AML-193 (cell line): ENCODE data around the gene PCNX2.

Experiments used
- DNase-seq, 2 experiments: peaks; one replicate each; lab custom pipeline; 2025; lab: John Stamatoyannopoulos, UW

Gene PCNX2

DNA sequence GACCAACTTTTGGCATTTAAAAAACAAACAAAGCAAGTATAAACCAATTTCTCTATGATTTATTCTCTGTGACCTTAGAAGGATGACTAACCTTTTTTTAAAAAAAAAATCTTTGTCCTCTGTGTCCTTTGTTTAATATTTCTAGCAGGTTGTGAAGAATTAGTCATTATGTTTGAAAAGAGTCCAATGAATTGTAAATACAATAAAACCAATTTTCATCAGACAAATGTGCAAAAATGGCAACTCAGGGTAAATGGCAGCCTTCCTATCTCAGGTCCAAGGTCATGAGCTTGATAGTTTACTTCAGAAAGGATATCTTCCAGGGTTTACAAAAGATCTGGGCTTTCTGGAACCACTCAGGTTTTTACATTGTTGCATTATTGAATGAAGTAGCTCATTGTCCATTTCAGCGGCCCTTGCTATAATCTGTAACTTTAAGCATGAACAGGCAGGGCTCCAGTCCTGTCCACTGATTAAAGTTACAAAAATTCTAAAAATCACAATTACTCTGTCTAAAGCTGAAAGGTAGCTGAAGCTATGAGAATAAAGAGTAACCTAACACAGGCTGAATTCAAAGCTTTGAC is 20.3 kb upstream of the PCNX2 start:
- DNase-seq: no peak

DNA sequence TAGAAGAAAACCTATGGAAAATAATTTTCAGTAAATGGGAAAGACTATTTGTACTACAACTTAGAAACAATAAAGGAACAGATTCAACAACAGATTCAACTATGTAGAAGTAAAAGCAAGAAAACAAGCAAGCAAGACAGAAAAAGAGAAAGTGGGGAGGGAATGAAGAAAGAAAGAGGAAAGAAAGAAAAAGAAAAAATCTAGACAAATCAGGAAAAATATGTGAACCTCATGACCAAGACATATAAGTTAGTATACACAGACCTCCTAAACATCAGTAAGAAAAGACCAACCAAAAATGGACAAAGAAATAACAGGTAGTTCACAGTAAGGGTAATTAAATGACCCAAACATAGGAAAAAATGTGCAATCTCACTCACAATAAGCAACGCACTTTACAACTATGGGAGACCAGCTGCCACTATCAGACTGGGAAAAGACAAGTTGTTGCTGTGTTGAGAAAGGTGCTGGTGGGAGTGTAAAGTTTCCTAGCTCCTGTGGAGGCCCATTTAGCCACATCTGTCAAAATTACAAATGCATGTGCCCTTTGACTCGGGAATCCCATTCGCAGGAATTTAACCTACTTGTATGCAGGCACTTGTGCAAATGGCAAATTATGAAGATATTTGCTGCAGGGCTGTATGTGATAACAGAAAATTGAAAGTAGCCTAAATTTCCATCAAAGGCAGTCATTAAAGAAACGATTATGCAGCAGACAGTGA is 18.1 kb upstream of the PCNX2 start:
- DNase-seq: no peak

DNA sequence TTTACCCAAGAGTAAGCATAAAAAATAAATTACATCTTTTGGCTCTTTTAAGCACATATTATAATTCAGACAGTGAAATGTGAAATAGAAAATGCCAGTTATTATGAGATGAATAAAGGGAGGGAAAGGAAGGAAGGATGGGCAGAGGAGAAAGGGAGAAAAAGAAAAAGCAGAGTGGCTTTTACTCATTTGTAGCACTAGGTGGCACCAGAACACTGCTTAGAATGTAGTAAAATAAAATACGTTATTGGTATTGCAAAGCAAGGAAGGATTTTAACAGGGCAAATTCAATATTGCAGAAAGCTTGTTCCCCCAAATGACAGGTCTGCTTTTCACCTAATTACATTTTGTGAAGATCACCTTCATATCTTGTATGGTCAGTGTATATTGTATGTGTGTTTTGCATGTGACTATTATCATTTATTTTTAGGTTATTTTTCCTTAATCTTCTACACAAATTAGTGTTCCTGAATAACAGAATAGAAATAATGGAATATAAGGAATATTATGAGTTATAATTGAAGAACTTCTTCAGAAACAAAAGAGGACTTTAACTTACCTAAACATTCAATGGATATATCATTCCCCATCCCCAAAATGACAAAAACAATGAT is 9.1 kb upstream of the PCNX2 start:
- peak; percentile 67 to 68 for DNase-seq

DNA sequence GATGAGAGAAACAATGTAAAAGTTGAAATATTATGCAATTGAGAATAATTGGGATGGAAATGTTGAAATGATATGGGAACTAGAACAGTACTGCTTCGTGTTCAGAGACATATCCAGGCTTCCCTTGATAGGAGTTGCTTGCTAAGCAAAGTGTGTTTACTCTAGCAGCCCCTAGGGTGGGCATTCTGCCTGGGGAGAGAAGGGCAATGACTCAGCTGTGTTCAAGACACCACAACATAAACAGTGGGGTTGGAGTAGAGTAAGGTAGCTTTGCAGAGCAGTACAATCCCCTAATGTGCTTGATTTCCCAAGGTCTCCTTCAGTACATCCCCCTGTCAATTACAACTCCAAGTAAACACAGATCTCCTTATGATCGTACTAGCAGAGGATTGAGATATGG is 4.8 kb upstream of the PCNX2 start:
- no peak for DNase-seq

DNA sequence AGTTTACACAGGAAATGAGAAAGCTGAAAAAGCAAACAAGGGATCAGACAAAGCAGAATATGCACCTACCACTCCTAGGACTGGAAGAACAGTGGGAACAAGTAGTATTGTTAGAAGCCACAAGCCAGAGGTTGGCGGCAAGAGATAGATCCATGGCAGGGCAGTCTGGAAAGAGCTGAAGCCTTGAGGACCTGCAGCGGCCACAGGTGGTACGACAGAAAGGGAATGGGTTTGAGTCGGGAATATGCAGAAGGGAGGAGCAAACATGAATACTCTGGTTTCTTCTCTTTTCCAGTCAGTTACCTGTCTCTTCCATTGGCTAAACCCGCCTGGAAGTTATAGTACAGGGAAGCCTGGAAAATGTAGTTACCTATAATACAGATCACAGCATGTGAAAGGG is 3.9 kb upstream of the PCNX2 start:
- DNase-seq: no peak

DNA sequence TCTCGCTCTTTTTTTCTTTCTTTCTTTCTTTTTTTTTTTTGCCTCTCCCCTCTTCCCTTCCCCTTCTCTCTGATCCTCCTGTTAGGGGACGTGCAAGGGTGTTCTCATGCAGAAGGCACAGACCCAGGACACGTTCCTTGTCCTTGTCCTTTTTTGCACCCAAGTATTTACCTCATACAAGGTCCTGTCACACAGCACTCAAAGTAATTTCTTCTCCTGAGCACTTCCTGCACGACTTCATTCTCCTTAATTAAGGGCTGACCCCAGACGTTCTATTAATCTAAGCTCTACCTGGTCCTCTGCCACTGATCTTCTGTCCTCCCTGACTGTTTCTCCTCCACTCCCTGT is 424 bp upstream of the PCNX2 start:
- no peak for DNase-seq

DNA sequence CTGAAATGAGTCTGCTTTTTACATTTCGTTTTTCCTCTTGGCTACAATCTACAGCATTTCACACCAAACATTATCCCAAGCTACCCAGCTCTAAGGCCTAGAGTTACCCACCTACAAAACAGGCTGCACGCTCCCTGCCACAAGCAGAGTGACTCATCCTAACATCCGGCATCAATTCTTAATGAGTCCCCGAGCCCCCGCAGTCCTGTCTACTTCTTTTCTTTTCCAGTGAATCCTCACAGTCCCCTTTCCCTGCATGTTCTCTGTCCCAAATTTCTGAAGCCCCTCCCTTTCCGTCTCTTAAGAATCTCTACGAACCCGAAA is 650 bp downstream of the PCNX2 start:
- DNase-seq: peak; percentile 10 to 34

DNA sequence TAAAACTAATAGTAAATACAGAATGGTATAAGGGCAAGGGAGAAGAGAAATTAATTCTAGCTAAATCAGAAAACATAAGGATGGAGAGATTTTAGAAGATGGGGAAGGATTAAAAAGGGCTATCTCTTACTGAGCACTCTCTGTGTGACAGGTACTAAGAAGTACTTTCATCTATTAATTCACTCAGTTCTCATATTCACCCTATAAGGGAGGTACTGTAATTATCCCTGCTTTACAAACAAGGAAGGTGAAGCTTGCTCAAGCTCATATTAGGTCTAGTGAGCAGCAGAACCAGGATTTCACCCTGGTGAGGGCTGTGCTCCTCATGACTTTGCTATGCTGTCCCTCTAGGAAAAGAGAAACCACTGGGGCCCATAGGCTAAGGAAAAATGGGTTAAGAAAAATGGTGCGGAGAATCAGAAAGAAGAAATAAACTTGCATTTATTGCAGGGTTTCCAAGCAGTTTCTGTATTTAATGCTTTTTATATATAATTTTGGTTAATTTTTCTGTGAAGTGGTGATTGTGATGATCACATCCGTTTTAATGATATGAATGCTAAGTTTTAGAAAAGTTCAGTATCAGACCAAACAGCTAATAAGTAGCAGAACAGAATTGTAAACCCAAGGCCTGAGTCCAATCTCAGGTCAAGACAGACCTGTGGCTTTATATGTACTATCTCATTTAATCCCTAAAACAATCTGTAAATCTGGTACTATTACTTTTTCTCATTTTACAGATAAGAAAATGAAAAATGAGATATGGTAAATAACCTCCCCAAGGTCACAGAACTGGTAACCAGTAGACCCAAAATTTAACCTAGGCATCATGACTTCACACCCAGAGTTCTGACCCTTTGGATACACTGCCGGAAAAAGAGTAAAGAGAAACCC is 1.7 kb downstream of the PCNX2 start:
- DNase-seq: no peak

DNA sequence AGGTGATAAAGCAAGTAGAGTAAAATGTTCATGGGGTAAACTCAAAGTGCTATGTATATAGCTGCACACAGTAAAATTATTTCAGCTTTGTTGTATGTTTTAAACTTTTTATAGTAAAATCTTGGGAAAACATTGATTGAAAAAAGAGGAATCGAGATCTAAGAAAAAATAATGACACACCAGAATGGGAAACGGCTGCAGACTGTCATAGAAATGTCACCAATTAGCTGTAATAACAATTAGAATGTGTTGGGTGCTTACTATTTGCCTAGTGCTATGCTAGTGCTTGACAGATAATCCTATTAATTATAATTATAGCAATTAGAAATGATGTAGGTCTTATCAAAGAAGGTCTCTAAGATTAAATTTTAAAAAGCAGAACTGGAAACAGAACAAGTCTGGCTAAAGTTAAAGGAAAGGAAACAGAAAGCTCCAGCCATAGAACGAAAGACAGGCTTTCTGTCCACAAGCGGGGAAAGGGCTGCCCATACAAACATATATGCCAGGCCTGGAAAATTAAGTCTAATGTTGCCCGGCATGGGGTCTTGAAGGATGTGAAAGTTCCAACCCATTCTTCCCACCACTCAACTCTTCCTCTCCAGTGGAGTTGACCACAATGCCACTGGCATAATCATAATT is 5.0 kb downstream of the PCNX2 start:
- DNase-seq: no peak

DNA sequence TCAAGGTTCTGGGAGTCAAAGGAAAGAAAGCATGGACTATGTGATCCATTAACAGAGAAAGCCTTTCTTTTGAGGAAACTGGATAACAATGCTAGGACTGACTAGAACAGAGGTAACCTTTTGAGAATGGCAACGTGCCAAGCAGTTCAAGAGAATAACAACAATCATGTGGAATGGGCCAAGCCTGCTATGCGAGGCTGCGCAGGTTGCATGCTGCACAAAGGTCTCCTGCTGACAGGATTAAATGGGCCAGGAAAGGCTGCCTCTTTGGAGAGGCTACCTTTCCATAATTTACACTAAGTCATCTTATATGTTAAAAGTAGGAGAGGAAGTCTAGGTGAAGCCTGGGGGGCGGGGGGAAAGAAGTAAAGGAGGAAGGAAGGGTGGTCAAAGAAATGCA is 5.8 kb downstream of the PCNX2 start:
- no peak for DNase-seq

DNA sequence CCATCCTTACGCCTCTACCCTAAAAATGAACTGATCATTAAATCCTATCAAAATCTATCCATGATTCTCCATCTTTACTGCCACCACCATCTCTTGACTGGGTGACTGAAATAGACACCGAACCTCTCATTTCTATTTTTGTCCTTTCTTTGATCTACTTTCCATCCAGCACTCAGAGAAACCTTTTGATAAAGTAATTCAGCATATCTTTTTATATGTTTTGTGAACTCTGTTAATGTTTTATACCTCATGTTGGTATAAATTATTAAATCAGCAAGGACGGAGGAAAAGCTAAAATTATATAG is 13.0 kb downstream of the PCNX2 start:
- no peak for DNase-seq

DNA sequence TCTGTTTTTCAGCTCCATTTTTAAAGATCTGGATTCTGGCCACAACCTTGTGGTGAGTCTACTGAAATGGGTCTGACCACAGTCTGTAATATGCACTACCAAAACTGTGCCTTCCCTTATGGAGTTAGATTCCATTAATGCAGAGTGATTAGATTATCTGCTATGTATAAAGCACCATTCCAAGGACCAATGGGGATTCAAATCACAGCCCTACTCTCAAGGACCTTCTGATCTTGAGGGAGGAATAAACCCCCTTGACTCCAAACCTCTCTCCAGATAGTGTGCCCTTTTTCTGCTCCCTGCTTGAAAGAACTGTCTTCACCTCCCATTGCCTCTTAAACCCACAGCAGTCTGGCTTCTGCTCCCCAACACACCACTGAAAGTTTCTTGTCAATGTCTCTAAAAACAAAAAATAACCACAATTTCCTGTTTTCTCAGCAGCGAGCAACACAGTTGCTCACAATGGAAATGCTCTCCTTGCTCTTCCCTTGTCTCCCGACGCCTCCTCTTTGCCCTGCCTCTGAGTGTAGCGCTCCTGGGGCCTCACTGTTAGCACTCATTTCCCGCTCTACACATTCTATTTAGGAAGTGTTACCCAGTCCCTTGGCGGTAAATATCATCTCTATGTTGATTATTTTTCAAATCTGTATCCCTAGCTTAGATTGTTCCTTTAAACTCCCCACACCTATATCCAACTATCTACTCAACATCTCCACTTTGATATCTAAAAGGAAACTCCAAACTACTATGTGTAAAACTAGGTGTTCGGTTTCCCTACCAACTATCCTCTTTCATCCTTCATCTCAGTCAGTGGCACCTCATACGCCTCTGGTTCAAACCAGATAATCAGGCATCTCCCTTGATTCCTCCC is 13.6 kb downstream of the PCNX2 start:
- DNase-seq: no peak

DNA sequence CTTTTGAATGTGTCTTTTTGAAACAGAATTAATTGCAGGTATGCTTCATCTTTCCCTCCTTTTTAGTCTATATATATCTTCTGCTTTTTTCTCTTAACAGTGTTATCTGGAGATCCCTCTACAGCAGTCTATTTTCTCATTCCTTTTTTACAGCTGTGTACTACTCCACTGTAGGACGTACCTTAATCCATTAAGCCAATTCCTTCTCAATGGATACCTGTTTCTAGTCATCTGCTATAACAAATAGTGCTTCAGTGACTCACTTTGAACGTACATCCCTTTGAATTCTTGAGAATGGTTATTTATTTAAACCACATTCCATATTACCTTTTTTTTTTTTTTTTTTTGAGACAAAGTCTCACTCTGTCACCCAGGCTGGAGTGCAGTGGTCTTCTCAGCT is 15.6 kb downstream of the PCNX2 start:
- no peak for DNase-seq

DNA sequence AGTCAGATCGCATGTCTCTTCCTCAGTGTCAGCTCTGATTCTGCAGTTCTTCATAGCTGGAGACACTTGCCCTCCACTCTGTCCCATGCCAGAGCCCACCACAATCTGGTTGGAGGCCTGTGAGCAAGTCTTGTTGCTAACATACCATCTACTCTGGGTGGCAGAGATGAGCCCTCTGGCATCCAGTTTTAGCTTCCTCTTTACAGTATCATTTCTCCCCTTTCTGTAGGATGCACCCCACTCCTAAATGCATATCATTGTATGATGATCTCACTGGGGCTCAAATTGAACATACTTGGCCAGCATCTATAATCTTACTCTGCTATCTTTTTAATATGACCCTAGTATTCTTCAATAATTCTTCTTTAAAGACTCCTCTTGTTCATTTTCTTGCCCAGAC is 16.9 kb downstream of the PCNX2 start:
- no peak for DNase-seq

DNA sequence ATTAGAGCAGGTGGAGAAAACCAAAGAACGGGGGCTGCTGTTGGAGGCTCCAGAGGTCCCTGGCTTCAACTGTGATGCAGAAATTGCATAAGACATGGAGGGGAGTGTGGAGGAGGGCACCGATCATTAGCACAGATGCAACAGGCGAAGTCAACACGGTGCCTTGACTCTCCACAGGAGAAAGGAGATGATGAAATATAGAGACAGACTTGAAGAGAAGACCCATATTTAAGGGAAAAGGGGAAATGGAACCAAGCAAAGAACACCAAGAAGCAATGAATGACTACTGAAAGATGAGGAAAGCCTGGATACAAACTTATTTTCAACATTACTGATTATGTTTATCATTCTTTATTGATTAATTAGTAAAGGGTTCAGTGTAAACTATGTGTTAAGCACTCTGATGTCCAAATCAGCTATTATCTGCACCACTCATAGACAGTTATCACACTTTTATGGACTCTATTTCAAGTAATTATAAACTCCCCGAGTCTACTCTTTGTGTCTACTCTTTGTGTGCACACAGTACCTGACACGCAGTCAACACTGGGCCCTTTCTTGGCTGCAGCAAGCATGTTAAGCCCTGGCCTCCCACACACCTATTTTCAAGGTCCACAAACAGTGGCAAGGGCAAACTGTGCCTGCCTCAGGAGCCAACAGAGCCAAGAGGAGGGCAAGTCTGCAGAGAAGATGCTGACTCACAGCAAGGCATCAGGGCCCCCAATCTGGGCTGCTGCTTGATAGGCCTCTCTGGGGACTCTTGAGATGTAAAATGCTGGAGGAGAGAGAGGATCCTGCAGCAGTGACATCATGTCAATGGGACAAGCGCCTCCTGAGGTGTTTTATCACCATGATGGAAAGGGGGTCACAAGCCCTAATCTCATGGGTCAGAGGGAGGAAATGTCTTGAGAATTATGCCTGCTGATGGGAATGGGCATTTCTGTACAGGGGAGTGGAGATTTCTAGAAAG is 17.6 kb downstream of the PCNX2 start:
- no peak for DNase-seq

DNA sequence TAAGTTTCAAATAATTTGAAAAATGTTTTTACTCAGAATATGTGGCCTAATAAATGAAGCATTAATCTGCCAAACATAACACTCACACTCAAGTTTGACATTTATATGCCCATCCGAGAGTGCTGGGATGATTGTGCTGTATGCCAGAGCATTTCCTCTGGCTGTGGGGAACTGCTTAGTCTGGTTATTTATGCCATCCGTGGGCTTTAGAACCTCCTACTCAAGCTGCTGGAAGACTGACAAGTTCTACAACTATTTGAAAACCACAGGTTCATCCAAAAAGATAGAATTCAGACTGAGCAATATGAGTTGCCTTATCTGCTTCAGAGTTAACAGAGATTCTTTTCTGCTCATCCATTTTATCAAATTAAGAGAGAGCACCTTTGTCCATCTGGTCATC is 25.9 kb downstream of the PCNX2 start:
- no peak for DNase-seq

DNA sequence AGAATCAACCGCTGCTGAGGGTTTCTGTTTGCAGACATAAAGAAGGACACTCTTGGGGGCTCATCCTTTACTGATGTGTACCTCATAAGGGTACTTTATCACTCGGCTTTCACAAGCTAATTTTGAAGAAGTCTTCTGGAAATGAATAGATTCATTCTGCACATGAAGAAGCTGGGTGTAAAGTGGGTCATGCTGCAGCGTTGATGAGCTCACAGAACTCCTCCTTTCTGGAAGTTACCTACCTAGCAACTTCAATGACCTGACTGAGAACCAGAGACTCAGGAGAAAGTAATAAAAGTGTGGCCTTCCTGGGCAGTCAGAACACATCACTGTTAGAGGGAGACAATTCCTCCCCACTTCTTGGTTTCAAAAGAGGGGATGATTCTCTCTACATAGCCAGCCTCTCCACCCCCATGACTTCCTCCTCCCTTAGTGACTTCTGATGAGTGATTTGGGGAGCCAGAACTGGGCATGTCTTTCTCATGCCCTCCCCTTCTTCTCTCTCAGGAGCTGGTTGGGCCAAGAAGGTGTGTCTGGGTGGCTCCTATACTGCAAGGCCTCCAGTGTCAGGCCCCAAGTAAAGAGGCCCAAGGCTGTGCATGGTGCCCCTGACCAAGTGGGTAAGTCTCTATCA is 27.0 kb downstream of the PCNX2 start:
- DNase-seq: no peak

DNA sequence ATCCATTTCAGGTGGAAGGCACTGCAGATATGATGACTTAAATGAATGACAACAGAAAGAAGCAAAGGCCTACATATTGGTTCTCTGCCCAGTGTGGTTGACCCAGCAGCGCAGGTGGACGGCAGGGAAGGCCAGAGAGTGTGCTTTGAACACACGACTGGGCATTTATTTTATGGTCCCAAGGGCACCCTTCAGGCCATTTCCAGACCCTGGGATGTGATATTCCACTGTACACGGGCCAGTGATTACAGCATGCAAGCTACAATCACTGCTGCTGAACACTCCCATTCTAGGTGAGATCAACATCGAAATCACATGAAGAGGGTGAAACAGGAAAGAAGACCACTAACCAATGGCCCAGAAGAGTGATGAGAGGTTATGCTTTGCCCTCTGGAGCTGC is 33.8 kb downstream of the PCNX2 start:
- DNase-seq: no peak

DNA sequence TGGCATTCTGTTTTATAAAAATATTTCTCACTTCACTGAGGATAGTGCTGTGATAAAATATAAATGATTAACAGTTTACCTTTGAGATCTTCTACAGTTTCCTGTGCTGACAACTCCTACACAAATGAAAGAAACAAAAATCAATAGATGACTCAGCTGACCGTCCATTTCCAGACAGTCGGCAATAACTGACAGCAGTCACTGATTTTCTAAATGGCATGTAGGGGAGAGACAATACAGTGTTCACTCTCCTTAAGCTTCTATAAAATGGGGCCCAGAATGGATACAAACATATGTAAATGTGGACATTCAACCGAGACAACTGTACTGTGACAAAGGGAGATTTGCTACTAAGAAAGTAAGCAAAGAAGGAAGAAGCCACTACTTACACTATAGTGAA is 34.3 kb downstream of the PCNX2 start:
- no peak for DNase-seq

DNA sequence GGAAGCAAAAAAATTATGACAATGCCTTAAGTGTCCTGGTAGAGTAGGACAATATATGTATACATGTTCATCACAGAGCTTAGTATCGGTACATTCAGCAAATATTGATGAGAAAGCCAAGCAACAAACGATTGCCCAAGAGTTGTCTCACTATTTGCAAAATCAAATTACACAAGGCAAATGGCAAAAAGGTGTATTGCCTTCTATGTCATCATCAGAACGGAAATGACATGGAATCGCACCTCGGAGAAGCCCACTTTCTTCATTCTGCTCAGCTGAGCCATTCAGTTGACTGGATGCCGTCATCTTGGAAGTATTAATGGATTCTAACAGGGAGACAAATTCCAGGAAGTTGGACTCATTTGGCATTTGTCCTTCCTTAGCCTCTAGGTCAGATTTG is 37.7 kb downstream of the PCNX2 start:
- no peak for DNase-seq
